ENCODE measurements around the gene ARFRP1. TPM values are rescaled to one million over a fixed set of nuclear protein-coding genes. Genes with fewer than 3 reads are reported as not detected.

ARFRP1 gene
- total RNA-seq, 1 experiment from 2014 or later: 42.7 TPM

DNA sequence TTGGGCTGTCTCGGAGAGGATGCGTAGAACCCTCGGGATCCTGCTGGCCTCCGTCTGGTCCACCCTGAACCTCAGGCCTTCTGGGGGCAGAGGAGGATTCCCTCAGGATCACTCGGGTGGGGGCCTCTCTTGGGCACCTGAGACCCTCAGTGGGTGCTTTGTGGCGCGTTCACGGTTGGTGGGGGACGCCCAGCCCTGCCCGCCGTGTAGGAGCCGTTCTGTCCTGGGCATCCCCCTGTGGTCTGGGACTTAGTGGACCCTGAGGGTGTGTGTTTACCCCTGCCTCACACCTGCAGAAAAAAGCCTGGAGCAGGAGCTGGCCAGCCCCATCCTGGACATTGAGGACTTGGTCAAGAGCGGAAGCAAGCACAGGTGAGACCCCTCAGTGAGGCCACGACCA is 42.1 kb downstream of the ARFRP1 start:
- no peak overlapping the region for H4K5ac ChIP-seq (ENCODE audit: insufficient read length, low read depth, low read length)
- H3K27me3 Mint-ChIP-seq (ENCODE audit: low read depth): no peaks in the 10 kb centered on the region
- H3K4ac ChIP-seq (ENCODE audit: low read depth, low read length): no peak overlapping the region
- H3K4me1 ChIP-seq (ENCODE audit: insufficient read depth, low read length): no peaks in the 10 kb centered on the region
- H3T11ph ChIP-seq (ENCODE audit: low read length): no peak overlapping the region
- no peak overlapping the region for H3K4me2 ChIP-seq (ENCODE audit: insufficient read depth, insufficient read length, low read length)
- H3K9me3 ChIP-seq (ENCODE audit: control insufficient read depth, low read depth, low read length): no peaks in the 10 kb centered on the region
- no peak overlapping the region for H3K4me3 Mint-ChIP-seq
- no peaks in the 10 kb centered on the region for H3K23me2 ChIP-seq (ENCODE audit: insufficient read length, low read depth, low read length, poor library complexity, severe bottlenecking)
- H4K91ac ChIP-seq (ENCODE audit: insufficient read length, low read depth, low read length): no peak overlapping the region
- H3K18ac ChIP-seq (ENCODE audit: insufficient read length, low read depth, low read length): no peak overlapping the region
- TF ChIP-seq, protein P1, sequence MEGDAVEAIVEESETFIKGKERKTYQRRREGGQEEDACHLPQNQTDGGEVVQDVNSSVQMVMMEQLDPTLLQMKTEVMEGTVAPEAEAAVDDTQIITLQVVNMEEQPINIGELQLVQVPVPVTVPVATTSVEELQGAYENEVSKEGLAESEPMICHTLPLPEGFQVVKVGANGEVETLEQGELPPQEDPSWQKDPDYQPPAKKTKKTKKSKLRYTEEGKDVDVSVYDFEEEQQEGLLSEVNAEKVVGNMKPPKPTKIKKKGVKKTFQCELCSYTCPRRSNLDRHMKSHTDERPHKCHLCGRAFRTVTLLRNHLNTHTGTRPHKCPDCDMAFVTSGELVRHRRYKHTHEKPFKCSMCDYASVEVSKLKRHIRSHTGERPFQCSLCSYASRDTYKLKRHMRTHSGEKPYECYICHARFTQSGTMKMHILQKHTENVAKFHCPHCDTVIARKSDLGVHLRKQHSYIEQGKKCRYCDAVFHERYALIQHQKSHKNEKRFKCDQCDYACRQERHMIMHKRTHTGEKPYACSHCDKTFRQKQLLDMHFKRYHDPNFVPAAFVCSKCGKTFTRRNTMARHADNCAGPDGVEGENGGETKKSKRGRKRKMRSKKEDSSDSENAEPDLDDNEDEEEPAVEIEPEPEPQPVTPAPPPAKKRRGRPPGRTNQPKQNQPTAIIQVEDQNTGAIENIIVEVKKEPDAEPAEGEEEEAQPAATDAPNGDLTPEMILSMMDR (conservative IDR thresholded peaks at IDR 0.05): no peak
- no peak overlapping the region for H2BK5ac ChIP-seq (ENCODE audit: insufficient read length, low read length)
- no peak overlapping the region for H2BK15ac ChIP-seq (ENCODE audit: low read depth, low read length)
- H3K36me3 Mint-ChIP-seq (ENCODE audit: insufficient read depth in 1 of 3, low read depth in 3 of 3): peaks cover 28 to 55% (median 53%) of the 10 kb centered on the region in 3 experiments
- no peaks in the 10 kb centered on the region for H3K79me1 ChIP-seq (ENCODE audit: insufficient read depth, low read depth, low read length, poor library complexity, severe bottlenecking)
- H3K9ac ChIP-seq (ENCODE audit: extremely low read depth, insufficient read length, low read length): no peak overlapping the region
- no CpG with 5 or more reads among the region's 14 CpGs for WGBS (ENCODE audit: extremely low coverage, insufficient read length, low lambda C conversion rate)
- H3K56ac ChIP-seq (ENCODE audit: insufficient read length, low read depth, low read length): no peak overlapping the region
- no peak overlapping the region for H3K14ac ChIP-seq (ENCODE audit: insufficient read depth, low read length)
- H3K4me1 Mint-ChIP-seq: peaks cover 0 to 4% of the 10 kb centered on the region in 2 experiments; a peak in 1 of 4 replicates
- H4K20me1 ChIP-seq (ENCODE audit: control insufficient read depth, insufficient read depth, insufficient read length): no peaks in the 10 kb centered on the region
- no peak overlapping the region for H3K27ac ChIP-seq (ENCODE audit: insufficient read length, low read depth, low read length)
- H3K27me3 ChIP-seq (ENCODE audit: insufficient read depth, low read length): no peaks in the 10 kb centered on the region
- H3K23ac ChIP-seq (ENCODE audit: insufficient read length, low read depth, low read length): no peak overlapping the region
- no peak overlapping the region for H2AK5ac ChIP-seq (ENCODE audit: insufficient read length, low read length)
- no peak overlapping the region for H2BK20ac ChIP-seq (ENCODE audit: low read depth, low read length, poor library complexity, severe bottlenecking)
- no peak overlapping the region; a peak in 1 of 7 replicates for H3K27ac Mint-ChIP-seq
- H3K9me3 Mint-ChIP-seq: no peaks in the 10 kb centered on the region
- H2BK120ac ChIP-seq (ENCODE audit: low read depth, low read length, poor library complexity, severe bottlenecking): no peak overlapping the region
- H2AFZ ChIP-seq (ENCODE audit: low read length): no peak overlapping the region
- no peaks in the 10 kb centered on the region for H3K79me2 ChIP-seq (ENCODE audit: insufficient read depth, low read length)
- H4K8ac ChIP-seq (replicated peaks; ENCODE audit: insufficient read length, low read depth, low read length): no peak overlapping the region
- H2BK12ac ChIP-seq (ENCODE audit: insufficient read length, low read depth, low read length): no peak overlapping the region
- DNase-seq: no peak
